C4-2B (cell line): ENCODE results near the gene SSBP2.

Experiments used
- H3K27ac ChIP-seq: fragments of 450-650 bp; 2 replicates; pipeline ENCODE4 v1.5.1; 2017
- ZFX ChIP-seq: fragments of 450-650 bp; IDR thresholded peaks from 2 replicates; pipeline ENCODE4 v1.6.1; 2017
- TF ChIP-seq, protein P1 (sequence below): fragments of 450-650 bp; conservative IDR thresholded peaks from 2 replicates; pipeline ENCODE4 v1.5.1; 2017; ENCODE audit warnings: mild to moderate bottlenecking

SSBP2 gene

DNA sequence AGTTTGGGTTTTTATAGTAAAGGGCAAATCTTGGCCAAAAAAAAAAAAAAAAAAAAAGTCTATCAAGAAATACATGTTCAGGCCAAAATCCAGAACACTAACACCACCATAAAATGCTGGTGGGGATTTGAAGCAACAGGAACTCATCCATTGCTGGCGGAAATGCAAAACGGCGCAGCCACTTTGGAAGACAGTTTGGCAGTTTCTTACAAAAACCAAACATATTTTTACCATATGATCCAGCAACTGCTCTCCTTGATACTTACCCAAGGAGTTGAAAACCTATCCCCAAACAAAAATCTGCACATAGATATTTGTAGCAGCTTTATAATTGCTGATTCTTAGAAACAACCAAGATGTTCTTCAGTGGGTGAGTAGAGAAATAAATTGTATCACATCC is 203.9 kb downstream of the SSBP2 start:
- TF ChIP-seq, protein P1, sequence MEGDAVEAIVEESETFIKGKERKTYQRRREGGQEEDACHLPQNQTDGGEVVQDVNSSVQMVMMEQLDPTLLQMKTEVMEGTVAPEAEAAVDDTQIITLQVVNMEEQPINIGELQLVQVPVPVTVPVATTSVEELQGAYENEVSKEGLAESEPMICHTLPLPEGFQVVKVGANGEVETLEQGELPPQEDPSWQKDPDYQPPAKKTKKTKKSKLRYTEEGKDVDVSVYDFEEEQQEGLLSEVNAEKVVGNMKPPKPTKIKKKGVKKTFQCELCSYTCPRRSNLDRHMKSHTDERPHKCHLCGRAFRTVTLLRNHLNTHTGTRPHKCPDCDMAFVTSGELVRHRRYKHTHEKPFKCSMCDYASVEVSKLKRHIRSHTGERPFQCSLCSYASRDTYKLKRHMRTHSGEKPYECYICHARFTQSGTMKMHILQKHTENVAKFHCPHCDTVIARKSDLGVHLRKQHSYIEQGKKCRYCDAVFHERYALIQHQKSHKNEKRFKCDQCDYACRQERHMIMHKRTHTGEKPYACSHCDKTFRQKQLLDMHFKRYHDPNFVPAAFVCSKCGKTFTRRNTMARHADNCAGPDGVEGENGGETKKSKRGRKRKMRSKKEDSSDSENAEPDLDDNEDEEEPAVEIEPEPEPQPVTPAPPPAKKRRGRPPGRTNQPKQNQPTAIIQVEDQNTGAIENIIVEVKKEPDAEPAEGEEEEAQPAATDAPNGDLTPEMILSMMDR = no peak
- TF ChIP-seq ZFX = no peak
- no peak overlapping the region for H3K27ac ChIP-seq

GRCh38 chr5:81545911-81546310 is 205.0 kb downstream of the SSBP2 start:
- TF ChIP-seq ZFX = no peak
- TF ChIP-seq, protein P1 = no peak
- H3K27ac ChIP-seq = no peak overlapping the region

DNA sequence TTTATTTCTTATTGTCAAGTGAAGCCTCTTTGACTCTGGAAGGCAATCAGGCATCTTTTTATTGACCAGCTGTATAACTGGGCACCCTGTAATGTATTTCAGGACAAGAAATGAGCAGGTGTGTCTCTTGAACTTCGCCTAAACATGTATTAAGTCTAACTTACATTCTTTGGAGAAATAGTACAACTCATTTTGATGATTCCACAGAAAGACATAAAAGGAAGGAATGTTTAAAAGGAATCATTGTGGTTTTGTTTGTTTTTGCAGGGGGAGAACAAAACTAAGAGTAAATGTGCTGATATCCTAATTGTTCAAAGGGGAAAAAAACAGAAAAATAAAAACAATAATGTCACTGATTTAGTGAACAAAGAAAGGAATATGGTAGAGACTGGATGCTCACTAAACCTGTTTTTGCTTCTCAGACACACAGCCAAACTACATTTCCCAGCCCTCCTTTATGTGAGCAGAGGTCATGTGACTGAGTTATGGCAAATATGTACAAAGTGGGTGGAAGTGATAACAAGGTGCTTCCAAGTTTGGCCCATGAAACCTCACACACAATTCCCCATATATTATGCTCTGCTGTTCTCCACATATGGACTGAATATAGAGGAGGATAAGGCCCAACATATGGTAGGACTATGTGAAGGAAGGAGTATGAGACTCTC is 206.4 kb downstream of the SSBP2 start:
- TF ChIP-seq ZFX = no peak
- TF ChIP-seq, protein P1 = no peak
- no peak overlapping the region for H3K27ac ChIP-seq

GRCh38 chr5:81542242-81542641 is 208.7 kb downstream of the SSBP2 start:
- TF ChIP-seq, protein P1 = no peak
- no peak for TF ChIP-seq ZFX
- no peak overlapping the region for H3K27ac ChIP-seq

DNA sequence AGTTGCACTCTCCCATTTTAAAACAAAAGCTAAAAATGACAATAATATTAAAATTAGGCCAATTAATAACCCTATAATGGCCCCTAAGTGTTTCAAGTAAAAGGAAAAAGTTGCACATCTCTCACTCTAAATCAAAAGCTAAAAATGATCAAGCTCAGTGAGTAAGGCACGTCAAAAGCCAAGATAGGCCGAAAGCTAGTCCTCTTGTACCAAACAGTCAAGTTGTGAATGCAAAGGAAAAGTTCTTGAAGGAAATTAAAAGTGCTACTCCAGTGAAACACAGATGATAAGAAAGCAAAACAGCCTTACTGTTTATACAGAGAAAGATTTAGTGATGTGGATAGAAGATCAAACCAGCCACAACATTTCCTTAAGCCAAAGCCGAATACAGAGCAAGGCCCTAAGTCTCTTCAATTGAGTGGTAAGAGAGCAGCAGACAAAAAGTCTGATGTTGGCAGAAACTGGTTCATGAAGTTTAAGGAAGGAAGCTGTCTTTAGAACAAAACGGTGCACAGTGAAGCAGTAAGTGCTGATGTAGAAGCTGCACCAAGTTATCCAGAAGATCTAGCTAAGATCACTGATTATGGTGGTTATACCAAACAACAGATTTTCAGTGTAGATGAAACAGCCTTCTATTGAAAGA is 212.9 kb downstream of the SSBP2 start:
- H3K27ac ChIP-seq = no peak overlapping the region
- TF ChIP-seq, protein P1 = no peak
- TF ChIP-seq ZFX = no peak

- TF ChIP-seq ZFX = no peak
- TF ChIP-seq, protein P1 = no peak
- H3K27ac ChIP-seq = no peak overlapping the region
Observed at GRCh38 chr5:81534441-81534840, 216.5 kb downstream of the SSBP2 start.

DNA sequence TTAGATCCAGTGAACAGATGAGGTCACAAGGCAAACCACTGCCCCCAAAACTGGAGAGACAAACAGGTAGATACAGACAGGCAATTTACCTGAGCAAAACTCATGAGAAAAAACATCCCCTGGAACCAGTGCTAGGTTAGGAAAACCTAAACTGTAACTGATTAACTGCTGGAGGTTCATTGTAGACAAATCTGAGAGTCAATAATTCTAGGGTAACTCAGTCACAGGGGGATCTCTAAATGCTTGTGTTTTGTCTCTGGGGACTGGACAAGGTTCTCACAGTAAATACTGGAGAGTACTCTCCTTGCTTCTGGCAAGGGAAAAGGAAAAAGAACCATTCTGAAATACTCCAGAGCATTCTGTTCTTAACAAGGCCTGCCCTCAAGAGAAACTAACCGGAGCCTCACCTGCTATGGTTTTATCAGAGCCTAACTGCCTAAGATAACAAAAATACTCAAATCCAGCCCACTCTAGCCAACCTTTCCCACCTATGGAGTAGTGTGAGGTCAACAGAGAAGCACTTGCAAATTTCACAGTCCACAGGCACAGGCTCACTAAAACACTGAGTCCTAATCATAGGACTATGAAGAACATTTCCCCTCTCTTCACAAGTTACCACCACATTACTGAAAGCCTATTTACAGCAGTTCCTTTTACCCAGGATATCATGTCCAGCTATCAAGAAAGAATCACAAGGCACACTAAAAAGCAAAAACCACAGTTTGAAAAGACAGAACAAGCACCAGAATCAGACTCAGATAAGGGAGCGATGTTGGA is 217.1 kb downstream of the SSBP2 start:
- H3K27ac ChIP-seq = no peak overlapping the region
- no peak for TF ChIP-seq ZFX
- TF ChIP-seq, protein P1 = no peak
